GM23248 (cell line): ENCODE results near the gene QRICH1. TPM values are rescaled to one million over a fixed set of nuclear protein-coding genes. Genes with fewer than 3 reads are reported as not detected.

Experiments used
- DNase-seq: peaks from one replicate; pipeline ENCODE4 v3.0.0-alpha.2; 2015
- H2AFZ ChIP-seq: fragments of 200-600 bp; sonication (generic); 2 replicates; pipeline ENCODE4 v1.6.1; 2016; ENCODE audit warnings: antibody characterized with exemption
- H3F3A ChIP-seq: fragments of 200-600 bp; sonication (generic); 2 replicates; pipeline ENCODE4 v1.6.1; 2016; ENCODE audit warnings: mild to moderate bottlenecking, antibody characterized with exemption, mixed run types; ENCODE audit not compliant: insufficient read depth
- H3K27ac ChIP-seq: fragments of 200-600 bp; sonication (generic); 2 replicates; pipeline ENCODE4 v1.5.1; 2016; ENCODE audit warnings: mild to moderate bottlenecking
- H3K27me3 ChIP-seq: fragments of 200-600 bp; sonication (generic); replicated peaks from 2 replicates; pipeline ENCODE4 v1.6.1; 2016; ENCODE audit warnings: mild to moderate bottlenecking; ENCODE audit not compliant: insufficient read depth
- H3K36me3 ChIP-seq: fragments of 200-600 bp; sonication (generic); 2 replicates; pipeline ENCODE4 v1.6.1; 2016; ENCODE audit warnings: low read depth, mild to moderate bottlenecking
- H3K4me1 ChIP-seq: fragments of 200-600 bp; sonication (generic); 2 replicates; pipeline ENCODE4 v1.6.1; 2016; ENCODE audit warnings: mild to moderate bottlenecking; ENCODE audit not compliant: insufficient read depth
- H3K4me2 ChIP-seq: fragments of 200-600 bp; sonication (generic); one replicate; pipeline ENCODE4 v1.6.1; 2016; ENCODE audit warnings: mild to moderate bottlenecking; ENCODE audit not compliant: unreplicated experiment
- H3K4me3 ChIP-seq: fragments of 200-600 bp; sonication (generic); 2 replicates; pipeline ENCODE4 v1.5.1; 2016; ENCODE audit warnings: mild to moderate bottlenecking
- H3K79me2 ChIP-seq: fragments of 200-600 bp; sonication (generic); 2 replicates; pipeline ENCODE4 v1.6.1; 2016; ENCODE audit warnings: mild to moderate bottlenecking; ENCODE audit not compliant: insufficient read depth
- H3K9ac ChIP-seq: fragments of 200-600 bp; sonication (generic); 2 replicates; pipeline ENCODE4 v1.6.1; 2016; ENCODE audit warnings: mild to moderate bottlenecking
- H3K9me2 ChIP-seq: fragments of 200-600 bp; sonication (generic); 2 replicates; pipeline ENCODE4 v1.6.1; 2016; ENCODE audit warnings: mixed run types, mild to moderate bottlenecking, moderate library complexity; ENCODE audit not compliant: insufficient read depth
- H3K9me3 ChIP-seq: fragments of 200-600 bp; sonication (generic); one replicate; pipeline ENCODE4 v1.6.1; 2017; ENCODE audit warnings: low read depth
- H4K20me1 ChIP-seq: fragments of 200-600 bp; sonication (generic); 2 replicates; pipeline ENCODE4 v1.6.0; 2016; ENCODE audit not compliant: insufficient read depth
- EZH2 ChIP-seq: fragments of 200-600 bp; sonication (generic); IDR thresholded peaks from 2 replicates; pipeline ENCODE4 v1.6.1; 2018; ENCODE audit warnings: antibody characterized with exemption, mild to moderate bottlenecking; ENCODE audit not compliant: insufficient read depth, poor library complexity, severe bottlenecking
- EZH2phosphoT487 ChIP-seq: fragments of 200-600 bp; sonication (generic); IDR thresholded peaks from 2 replicates; pipeline ENCODE4 v1.6.1; 2018; ENCODE audit warnings: antibody characterized with exemption, moderate library complexity, mild to moderate bottlenecking, low read depth; ENCODE audit not compliant: insufficient read depth
- WGBS, 2 experiments: methylation state at CpG; one replicate each; pipeline ENCODE4 v1.1.6; 2015 to 2017; ENCODE audit warnings: low lambda C conversion rate in 2 of 2, low coverage in 1 of 2; ENCODE audit errors: missing lambda C conversion rate in 2 of 2; 5-methylcytosine and 5-hydroxymethylcytosine counted together
- in situ Hi-C: fragments of 300-500 bp; cut with MboI; formaldehyde crosslinking; loops from 2 replicates; pipeline ENCODE4 v1.15.0; 2020
- polyA plus RNA-seq: library from polyadenylated mRNA; unstranded; fragments of >200 nt; fragmentation: Nextera tagmentation; extraction: Ambion mirVana; gene quantifications from 2 replicates; pipeline ENCODE4 v1.2.1, GENCODE V29; 2016
- total RNA-seq: library from RNA; depleted of rRNA; stranded (reverse); fragments of >200 nt; shearing (Covaris generic); gene quantifications from 2 replicates; pipeline ENCODE4 v1.2.3, GENCODE V29; 2014

QRICH1 gene
- total and polyA plus RNA-seq, 2 experiments from 2014 or later: 29.0 to 107 TPM

- H3K27me3 ChIP-seq: no peaks in the 10 kb centered on the region
- no peaks in the 10 kb centered on the region for H3K9me2 ChIP-seq
- H3K79me2 ChIP-seq: peaks cover 6% of the 10 kb centered on the region
- H3K36me3 ChIP-seq: peaks cover 15% of the 10 kb centered on the region
- in situ Hi-C loops: no loop called here
- H3F3A ChIP-seq: no peaks in the 10 kb centered on the region
- H3K4me1 ChIP-seq: no peaks in the 10 kb centered on the region
- H3K4me2 ChIP-seq: no peak overlapping the region
- no peaks in the 10 kb centered on the region for H3K9me3 ChIP-seq
- H3K9ac ChIP-seq: no peak overlapping the region
- WGBS, 2 experiments: 83 to 88% methylated on average over 9 to 14 of the region's 14 CpGs
- no peak overlapping the region for H2AFZ ChIP-seq
- no peak overlapping the region for H3K4me3 ChIP-seq
- H3K27ac ChIP-seq: no peak overlapping the region
- H4K20me1 ChIP-seq: no peaks in the 10 kb centered on the region
- TF ChIP-seq EZH2phosphoT487 (no peak), EZH2 (no peak)
- DNase-seq: no peak
These were observed 18.4 kb upstream of the QRICH1 start for GRCh38 chr3:49112262-49112661.

GRCh38 chr3:49111347-49111746 lies 17.5 kb upstream of the QRICH1 start:
- 50 to 54% methylated on average over 6 of the region's 6 CpGs for WGBS, 2 experiments

GRCh38 chr3:49110780-49111179 lies 16.9 kb upstream of the QRICH1 start:
- H3K9me3 ChIP-seq: no peaks in the 10 kb centered on the region
- H3K9ac ChIP-seq: no peak overlapping the region
- TF ChIP-seq EZH2 (no peak), EZH2phosphoT487 (no peak)
- H3K4me2 ChIP-seq: no peak overlapping the region
- no peak overlapping the region for H2AFZ ChIP-seq
- no peak overlapping the region for H3K27ac ChIP-seq
- 81 to 87% methylated on average over 13 of the region's 13 CpGs for WGBS, 2 experiments
- H3K4me1 ChIP-seq: peaks cover under 1% of the 10 kb centered on the region; the same call in 1 of the 2 replicates
- DNase-seq: no peak
- no peak overlapping the region for H3K4me3 ChIP-seq
- H3K9me2 ChIP-seq: no peaks in the 10 kb centered on the region
- H3K36me3 ChIP-seq: peaks cover 8% of the 10 kb centered on the region
- in situ Hi-C loops: no loop called here
- H3F3A ChIP-seq: peaks cover 7% of the 10 kb centered on the region
- no peaks in the 10 kb centered on the region for H3K27me3 ChIP-seq
- H4K20me1 ChIP-seq: no peaks in the 10 kb centered on the region
- peaks cover 9% of the 10 kb centered on the region for H3K79me2 ChIP-seq

More at GRCh38 chr3:49111347-49111746, 17.5 kb upstream of the QRICH1 start:
- Histone ChIP-seq H2AFZ (no peak overlapping the region), H3K9me2 (no peaks in the 10 kb centered on the region), H3K4me1 (no peaks in the 10 kb centered on the region), H3K36me3 (peaks cover 14% of the 10 kb centered on the region), H3K9me3 (no peaks in the 10 kb centered on the region), H3K79me2 (peaks cover 4% of the 10 kb centered on the region; the same call in 1 of the 2 replicates), H3K27me3 (no peaks in the 10 kb centered on the region), H3K9ac (no peak overlapping the region), H3K4me2 (no peak overlapping the region), H3F3A (peaks cover 2% of the 10 kb centered on the region; the same call in 1 of the 2 replicates), H3K27ac (no peak overlapping the region), H4K20me1 (no peaks in the 10 kb centered on the region), H3K4me3 (no peak overlapping the region)
- TF ChIP-seq EZH2phosphoT487 (no peak), EZH2 (no peak)
- in situ Hi-C loops: no loop called here
- DNase-seq: no peak

DNA sequence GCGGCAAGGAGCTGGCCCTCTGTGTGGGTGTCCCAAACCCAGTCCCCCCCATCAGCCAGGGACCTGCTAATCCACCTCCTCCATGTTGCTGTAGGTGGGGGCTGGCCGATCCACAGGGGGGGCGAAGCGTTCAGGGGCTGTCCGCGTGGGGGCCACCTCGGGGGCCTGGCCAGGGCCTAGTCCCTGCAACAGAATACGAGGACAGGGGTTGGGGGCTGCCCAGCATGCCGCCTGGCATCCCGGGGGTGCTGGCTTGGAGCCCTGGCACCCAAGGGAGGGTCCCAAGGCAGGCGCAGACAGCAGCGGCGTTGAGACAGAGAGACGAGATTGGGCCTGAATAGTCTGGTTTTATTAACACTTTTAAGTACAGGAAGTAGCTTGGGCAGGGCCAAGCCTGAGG lies 14.5 kb upstream of the QRICH1 start:
- Histone ChIP-seq H3K4me1 (peaks cover 13% of the 10 kb centered on the region), H2AFZ (no peak overlapping the region), H3K27ac (no peak overlapping the region), H3F3A (peaks cover 13% of the 10 kb centered on the region), H3K36me3 (no peaks in the 10 kb centered on the region), H3K9me3 (no peaks in the 10 kb centered on the region), H3K4me2 (no peak overlapping the region), H3K9me2 (no peaks in the 10 kb centered on the region), H3K4me3 (no peak overlapping the region), H3K79me2 (peaks cover 34% of the 10 kb centered on the region), H3K27me3 (no peaks in the 10 kb centered on the region), H3K9ac (no peak overlapping the region), H4K20me1 (no peaks in the 10 kb centered on the region)
- no peak for DNase-seq
- 74 to 78% methylated on average over 14 of the region's 14 CpGs for WGBS, 2 experiments
- no peak for TF ChIP-seq EZH2
- TF ChIP-seq EZH2phosphoT487: no peak
- in situ Hi-C loops: no loop called here
